HG03558 (cell line): ENCODE data around the gene LHCGR.
"Not testable (repeated sequence)": the region's sequence is repeated elsewhere in the genome, so short reads cannot be mapped to it uniquely, and the experiment has no call there.

Source experiments
- ATAC-seq: cut with Tn5 transposase; IDR thresholded peaks from one replicate; pipeline ENCODE4 v1.9.1; 2021; ENCODE audit warnings: moderate number of reproducible peaks; ENCODE audit not compliant: unreplicated experiment; ENCODE audit errors: extremely low read depth

The LHCGR gene

DNA sequence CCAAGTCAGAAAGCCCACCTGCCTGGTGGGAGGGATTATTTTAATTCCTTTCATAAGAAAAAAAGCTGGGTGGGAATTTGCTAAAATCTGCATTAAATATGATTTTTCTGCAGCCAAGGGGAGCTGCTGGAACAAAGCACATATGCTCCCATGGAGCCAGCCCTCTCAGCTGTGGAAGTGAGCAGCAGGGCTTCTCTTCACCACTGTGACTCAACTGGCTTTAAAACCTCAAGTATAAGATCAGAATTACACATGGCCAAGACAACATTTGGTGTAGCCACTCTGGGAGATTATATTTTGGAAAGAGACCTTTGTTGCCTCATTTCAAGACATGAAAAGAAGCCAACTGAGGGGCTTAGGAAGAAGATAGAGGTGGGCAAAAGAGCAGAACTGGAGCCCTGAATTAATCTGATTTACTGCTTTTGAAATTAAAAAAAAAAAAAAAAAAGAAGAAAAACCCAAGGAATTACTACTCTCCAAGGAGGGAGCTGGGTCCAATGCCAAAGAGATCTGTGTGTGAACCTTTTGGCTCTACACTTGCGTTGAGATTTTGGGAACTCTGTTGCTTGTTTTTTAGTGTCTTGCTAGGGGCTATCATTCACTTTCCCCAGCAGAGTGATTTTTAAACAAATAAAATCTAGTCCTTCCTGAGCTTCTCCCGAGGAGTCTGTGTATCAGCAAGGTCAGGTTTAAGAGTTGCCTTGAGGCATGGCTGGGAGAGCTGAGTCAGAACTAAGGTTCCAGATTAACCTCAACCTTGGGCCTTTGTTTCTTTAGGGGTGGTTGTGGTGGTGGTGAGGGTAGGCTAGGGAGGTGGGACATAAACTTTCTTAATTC, 6.0 kb downstream of the LHCGR start:
- ATAC-seq = peak; percentile 35

GRCh38 chr2:48747319-48747718, 8.2 kb downstream of the LHCGR start:
- ATAC-seq = no peak

DNA sequence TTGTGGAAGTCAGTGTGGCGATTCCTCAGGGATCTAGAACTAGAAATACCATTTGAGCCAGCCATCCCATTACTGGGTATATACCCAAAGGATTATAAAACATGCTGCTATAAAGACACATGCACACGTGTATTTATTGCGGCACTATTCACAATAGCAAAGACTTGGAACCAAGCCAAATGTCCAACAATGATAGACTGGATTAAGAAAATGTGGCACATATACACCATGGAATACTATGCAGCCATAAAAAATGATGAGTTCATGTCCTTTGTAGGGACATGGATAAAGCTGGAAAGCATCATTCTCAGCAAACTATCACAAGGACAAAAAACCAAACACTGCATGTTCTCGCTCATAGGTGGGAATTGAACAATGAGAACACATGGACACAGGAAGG, 16.3 kb downstream of the LHCGR start:
- not testable (repeated sequence) for ATAC-seq

GRCh38 chr2:48738806-48739205, 16.7 kb downstream of the LHCGR start:
- no peak for ATAC-seq

GRCh38 chr2:48736251-48736650, 19.3 kb downstream of the LHCGR start:
- no peak for ATAC-seq

DNA sequence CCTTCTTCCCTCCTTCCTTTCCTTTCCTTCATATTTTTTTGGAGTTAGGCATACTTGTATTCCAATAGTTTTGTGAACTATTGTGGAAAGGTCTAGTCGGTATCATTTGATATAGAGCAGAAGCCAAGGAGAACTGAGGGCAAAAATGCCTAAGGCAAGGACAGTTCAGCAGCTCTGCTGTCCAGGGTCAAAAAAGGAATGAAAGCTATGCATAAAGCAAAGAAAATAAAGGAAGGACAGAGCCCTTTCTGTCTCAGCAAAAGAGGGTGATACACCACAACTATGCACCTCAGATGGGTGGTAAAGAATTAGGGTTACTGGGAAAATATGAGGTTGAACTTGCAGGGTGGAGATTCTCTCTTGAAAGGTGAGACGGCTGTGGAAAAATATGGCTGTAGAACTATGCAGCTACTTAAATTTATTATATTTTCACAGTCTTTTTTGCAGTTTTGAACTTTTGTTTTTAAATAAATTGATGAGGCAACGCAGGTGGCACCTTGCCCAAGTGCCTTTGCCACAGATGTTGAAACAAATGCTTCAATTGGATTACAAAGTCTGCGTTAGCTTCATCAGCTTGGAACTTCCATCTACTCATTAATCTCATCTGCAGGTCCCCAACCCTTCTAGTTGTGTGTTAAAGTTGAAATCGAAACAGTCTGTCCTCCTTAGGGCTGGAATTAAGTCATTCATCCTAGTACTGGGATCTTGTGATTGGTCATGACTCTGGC, 20.8 kb downstream of the LHCGR start:
- ATAC-seq = no peak

DNA sequence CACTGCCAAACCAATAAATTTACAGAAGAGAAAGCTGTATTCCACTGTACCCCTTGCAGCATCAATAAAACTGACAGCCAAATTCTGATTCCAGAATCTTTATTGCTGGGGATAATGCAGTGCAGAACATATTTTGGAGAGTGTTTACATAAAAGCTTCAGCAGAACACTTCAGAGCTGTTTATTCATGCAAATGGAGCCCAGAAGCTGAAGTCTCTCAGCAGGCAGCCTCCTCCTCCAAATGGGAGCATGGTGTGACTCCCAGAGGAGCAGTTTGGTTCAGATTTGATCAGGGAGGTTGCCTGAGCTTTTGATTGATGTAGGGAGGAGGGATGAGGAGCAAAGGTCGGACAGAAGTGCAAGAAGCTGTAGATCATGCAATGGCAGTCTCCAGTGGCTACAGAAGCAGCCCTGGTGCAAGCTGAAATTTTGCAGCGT, 22.4 kb downstream of the LHCGR start:
- ATAC-seq = no peak

- ATAC-seq = no peak
Observed at GRCh38 chr2:48728840-48729239, 26.7 kb downstream of the LHCGR start.

GRCh38 chr2:48728295-48728694, 27.2 kb downstream of the LHCGR start:
- ATAC-seq = no peak

DNA sequence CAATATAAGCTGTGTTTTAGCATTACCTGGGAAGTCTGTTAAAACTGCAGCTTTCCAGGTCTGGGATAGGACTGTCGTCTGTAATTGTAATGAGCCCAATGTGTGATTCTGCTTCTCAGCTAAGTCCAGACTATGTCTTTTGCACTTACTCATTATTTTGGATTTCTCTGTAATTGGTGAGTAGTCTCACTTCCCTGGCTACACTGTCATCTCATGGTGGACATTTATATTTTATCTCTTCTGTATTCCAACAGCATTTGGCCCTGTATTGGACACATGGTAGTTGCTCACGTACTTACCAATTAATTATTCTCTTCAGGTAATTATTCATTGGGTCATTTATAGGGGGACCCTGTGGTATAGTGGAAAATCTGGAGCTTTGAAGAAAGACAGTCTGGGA, 28.0 kb downstream of the LHCGR start:
- ATAC-seq = no peak

DNA sequence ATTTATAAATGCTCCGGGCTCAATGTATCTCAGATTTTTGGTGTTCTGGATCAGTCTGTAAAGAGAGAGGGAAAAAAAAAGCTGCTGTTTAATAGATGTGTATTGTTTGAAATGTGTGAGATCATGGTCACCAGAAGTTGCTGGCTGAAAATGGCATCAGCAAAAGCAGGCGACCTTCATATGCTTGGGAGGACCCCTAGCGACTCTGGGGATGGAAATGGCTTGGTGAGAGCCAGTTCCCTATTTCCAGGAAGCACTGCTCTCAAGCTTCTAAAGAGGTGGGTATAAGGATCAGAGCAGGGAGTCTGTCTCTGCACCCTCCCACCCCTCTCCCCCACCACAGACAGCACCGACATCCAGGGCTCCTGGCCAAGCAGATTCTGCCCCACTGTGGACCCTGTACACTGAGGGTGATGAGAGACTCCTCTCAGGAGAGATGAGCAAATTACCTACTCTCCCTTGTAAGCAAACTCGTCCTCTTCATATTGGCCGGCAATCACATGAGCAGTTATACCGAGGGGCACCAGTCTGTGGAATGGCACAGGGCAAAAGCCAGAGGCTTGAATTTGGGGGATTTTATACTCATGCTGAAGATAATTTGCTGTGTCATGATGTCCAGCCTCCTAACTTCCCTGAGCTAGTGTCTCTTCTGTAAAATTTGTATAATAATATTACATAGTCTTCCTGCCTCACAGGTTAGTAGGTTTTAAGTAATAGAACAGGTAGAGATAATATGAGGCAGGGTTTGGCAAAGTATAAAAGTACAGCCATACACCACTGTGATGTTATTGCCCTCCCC, 29.6 kb downstream of the LHCGR start:
- ATAC-seq = no peak

- ATAC-seq = no peak
Observed at GRCh38 chr2:48724278-48724677, 31.2 kb downstream of the LHCGR start.

GRCh38 chr2:48723129-48723528, 32.4 kb downstream of the LHCGR start:
- no peak for ATAC-seq

GRCh38 chr2:48722391-48722790, 33.1 kb downstream of the LHCGR start:
- no peak for ATAC-seq

GRCh38 chr2:48721158-48721557, 34.4 kb downstream of the LHCGR start:
- no peak for ATAC-seq

GRCh38 chr2:48719480-48720177, 35.9 kb downstream of the LHCGR start:
- no peak for ATAC-seq

DNA sequence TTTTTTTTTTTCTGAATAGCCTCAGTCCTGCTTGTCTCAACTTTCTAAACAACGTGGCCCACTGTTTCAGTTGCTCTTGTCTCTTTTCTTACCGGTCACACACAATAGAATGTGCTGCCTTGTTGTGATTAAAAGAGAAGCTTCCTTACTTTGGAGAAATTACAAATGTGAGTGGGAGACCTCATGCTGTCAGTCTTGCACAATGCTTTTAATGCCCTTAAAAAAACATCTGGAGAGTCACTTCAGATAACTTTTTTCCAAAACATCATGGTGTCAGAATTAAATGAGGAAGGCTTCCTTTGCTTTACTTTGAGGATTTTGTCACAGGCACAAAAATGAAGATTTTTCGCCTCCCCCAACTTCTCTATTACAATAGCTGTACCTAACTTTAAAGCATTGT, 37.7 kb downstream of the LHCGR start:
- no peak for ATAC-seq

- ATAC-seq = no peak
Observed at GRCh38 chr2:48715956-48716355, 39.6 kb downstream of the LHCGR start.

GRCh38 chr2:48715042-48715899, 40.3 kb downstream of the LHCGR start:
- ATAC-seq = no peak
